HG02973 (cell line): Measurements from ENCODE around the gene B4GALNT4.
"Not testable (repeated sequence)": the region's sequence is repeated elsewhere in the genome, so short reads cannot be mapped to it uniquely, and the experiment has no call there.

Source experiments
- ATAC-seq: cut with Tn5 transposase; IDR thresholded peaks from one replicate; pipeline ENCODE4 v1.9.1; 2021; ENCODE audit warnings: moderate library complexity; ENCODE audit not compliant: unreplicated experiment

The B4GALNT4 gene

DNA sequence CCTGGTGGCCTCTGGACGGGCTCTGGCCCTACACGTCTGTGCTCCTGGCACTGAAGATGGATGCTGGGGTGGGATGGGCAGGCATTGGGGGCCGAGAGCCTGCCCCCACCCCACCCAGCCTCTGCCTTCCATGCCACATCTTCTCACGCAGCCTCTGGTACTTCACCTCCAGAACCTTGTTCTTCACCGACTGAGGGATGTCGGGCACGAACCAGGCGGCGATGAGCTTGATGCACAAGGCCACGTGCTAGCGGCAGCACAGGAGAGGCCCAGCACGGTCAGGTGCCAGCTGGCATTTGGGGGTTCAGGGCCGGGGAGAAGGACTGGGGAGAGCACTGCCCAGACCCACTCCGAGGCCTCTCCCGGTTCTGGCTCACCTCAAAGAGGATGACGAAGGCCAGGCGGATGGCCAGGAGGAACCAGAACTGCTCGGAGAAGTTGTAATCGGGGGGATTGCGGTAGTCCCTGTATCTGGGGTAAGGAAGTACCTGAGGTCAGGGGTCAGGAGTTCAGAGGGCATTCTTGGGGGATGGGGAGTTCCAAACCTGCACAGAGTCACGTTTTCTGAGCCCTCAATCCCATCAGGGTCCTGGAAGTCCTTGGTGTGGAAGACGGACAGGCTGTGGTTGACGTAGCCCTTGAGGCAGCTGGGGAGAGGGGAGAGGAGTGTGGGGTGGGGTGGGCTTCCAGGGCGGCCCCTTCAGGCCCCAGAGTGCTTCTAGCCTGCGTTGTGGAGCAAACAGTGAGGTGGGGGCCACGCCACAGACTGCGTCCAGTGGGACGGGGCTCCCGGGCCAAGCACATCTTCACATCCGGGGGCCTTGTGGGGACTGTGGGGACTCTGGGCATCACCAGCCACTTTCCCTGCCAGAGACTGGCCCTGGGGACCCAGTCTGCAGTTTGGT, 49.3 kb downstream of the B4GALNT4 start:
- no peak for ATAC-seq

- no peak for ATAC-seq
These were observed 50.1 kb downstream of the B4GALNT4 start for GRCh38 chr11:419248-420005.

DNA sequence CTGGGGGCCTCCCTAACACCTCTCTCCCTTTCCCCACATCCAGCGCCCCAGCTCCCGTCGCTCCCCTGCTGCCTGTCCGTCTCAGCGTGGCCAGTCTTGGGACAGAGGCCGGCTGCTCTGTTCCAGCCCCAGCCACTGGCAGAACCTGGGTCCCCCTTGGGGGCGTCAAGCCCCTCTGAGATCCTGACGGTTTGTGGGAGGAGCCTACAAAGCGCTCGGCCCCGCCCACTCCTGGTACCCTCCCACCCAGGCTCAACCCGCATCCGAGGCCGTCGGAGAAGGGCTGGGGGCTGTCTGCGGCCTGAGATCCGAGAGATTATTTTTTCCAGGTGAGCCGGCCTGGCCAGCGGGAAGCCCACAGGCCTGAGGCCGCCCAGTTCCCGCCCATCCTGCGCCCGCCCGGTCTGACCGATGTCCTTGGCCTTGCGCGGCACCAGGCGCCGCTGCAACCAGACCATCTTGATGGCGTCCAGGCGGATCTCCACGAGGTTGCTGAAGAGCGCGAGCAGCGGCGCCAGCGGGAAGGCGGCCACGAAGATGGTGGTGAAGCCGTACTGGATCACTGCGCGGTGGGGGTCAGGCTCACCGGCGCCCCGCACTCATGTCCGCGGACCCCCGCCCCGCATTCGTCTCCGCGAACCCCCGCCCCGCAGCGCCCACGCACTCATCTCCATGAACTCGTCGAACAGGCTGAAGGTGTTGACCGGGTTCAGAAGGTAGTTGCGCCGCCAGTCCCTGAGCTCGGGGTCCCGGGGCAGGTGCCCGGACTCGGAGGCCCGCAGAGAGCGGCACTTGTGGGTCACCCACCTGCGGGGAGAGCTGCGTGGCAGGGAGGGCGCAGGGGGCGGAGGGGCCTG, 51.0 kb downstream of the B4GALNT4 start:
- ATAC-seq, result no peak

DNA sequence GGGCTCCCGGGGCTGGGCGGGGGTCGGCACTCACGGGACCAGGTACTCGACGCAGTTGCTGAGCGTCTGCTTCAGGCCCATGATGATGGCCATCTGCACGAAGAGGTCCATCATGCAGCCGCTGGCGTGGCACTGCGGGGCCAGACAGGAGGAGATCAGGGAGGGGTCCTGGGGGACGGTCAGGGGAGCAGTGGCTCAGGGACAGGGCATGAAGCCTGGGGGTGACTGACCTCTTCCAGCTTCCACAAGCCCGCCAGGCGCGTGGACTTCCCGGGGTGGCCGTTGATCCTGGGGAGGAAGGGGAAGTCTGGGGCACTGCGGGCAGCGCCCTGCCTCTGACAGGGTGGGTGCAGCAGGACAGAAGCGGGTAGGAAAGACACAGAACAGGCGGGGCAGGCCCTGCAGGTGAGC, 51.6 kb downstream of the B4GALNT4 start:
- no peak for ATAC-seq

GRCh38 chr11:422249-422656, 53.0 kb downstream of the B4GALNT4 start:
- ATAC-seq, result no peak

- no peak for ATAC-seq
These were observed 54.9 kb downstream of the B4GALNT4 start for GRCh38 chr11:424232-424631.

- not testable (repeated sequence) for ATAC-seq
These were observed 55.5 kb downstream of the B4GALNT4 start for GRCh38 chr11:424766-425165.

GRCh38 chr11:425301-425700, 56.0 kb downstream of the B4GALNT4 start:
- no peak for ATAC-seq

DNA sequence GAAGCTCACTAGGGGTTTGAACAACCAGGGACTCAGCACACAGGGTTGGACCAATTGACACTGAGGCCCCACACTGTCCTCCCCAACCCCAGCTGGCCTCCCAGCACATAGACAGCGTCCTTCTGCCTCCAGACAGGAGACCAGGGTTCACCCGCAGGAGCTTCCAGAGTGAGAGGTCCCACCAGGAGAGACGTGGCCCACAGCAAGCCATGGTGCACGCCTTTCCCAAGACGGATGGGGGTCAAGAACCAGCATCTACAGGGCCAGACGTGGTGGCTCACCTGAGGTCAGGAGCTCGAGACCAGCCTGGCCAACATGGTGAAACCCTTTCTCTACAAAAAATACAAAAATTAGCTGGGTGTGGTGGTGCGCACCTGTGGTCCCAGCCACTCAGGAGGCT, 57.6 kb downstream of the B4GALNT4 start:
- ATAC-seq, result no peak

DNA sequence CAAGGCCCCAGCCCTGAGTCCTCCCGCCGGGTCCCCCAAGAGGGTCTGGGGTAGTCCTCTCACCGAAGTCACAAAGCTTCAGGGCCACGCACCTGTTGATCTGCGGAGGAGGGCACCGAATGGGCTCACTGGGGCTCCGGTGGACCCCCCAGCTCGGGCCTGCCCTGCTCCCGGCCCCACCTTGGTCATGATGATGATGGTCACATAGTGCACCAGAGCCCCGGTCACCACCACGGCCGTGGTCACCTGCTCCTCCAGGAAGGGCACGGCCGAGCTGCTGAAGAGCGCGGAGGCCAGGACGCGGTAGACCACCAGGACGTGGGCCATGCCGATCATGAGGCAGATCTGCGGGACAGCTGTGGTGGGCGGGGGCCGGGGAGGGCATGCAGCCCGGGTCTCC, 59.0 kb downstream of the B4GALNT4 start:
- no peak for ATAC-seq

DNA sequence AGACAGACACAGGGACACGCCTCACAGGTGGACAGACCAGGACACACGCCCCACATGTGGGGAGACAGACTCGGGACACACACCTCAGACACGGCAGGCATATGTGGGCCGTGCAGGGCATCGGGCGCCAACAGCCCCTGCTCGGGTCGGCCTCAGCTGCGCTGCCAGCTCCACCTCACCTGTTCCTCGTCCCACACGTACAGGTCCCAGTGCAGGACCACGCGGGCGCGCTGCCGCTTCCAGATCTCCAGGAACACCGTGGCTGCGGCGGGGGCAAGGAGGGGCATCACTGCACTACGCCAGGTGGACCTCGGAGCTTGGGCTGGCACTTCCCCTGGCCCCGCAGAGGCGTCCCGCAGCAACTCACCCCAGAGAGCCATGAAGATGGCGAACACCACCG, 60.1 kb downstream of the B4GALNT4 start:
- ATAC-seq, result no peak

GRCh38 chr11:429931-430456, 60.7 kb downstream of the B4GALNT4 start:
- no peak for ATAC-seq
